ENCODE data around the gene PDZD2. TPM values are rescaled to one million over a fixed set of nuclear protein-coding genes. Genes with fewer than 3 reads are reported as not detected.

The PDZD2 gene
- total and polyA plus RNA-seq, 12 donors: 2.2 to 10.3 (median 5.0) TPM

- no peaks in the 10 kb centered on the region for H3K27me3 ChIP-seq
- peaks cover 0 to 2% of the 10 kb centered on the region in 2 donors for H3K36me3 ChIP-seq (replicated peaks in 1 of 2)
- peak; percentile 61 to 82 (median 78) for DNase-seq
- TF ChIP-seq CTCF (IDR thresholded peaks at IDR 0.05) (peak; percentile 58 to 86 (median 74)), POLR2A (IDR thresholded peaks at IDR 0.05) (no peak)
- H3K9me3 ChIP-seq (replicated peaks in 1 of 3): no peaks in the 10 kb centered on the region
- no peak overlapping the region for H3K4me3 ChIP-seq
- intact Hi-C loops (cut with DNase I): loop anchor here in 1 of 2 donors (5.0 kb wide), 1 partner anchor 266 kb away; no protein-coding TSS in a partner anchor
- no peak overlapping the region for H3K27ac ChIP-seq
- WGBS, 4 donors: 44 to 58% (median 54%) methylated on average over 18 to 20 of the region's 20 CpGs
- peaks cover 0 to 5% of the 10 kb centered on the region in 2 donors for H3K4me1 ChIP-seq (replicated peaks in 1 of 2)
Observed at GRCh38 chr5:32092938-32093812, 454.2 kb downstream of the PDZD2 start.

DNA sequence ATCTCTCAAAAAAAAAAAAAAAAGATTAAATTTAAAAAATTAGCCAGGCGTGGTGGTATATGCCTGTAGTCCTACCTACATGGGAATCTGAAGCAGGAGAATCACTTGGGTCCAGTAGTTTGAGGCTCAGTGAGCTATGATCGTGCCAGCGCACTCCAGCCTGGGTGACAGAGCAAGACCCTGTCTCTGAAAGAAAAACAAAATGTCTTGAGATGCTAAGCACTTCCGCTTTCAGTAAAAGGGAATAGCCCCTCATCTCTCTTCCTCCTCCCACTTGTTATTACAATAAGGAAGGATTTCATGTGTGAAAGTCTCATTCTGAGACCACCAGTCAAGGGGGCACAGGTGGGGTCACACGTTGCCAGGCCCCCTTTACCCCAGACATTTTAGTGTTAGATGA, 455.8 kb downstream of the PDZD2 start:
- intact Hi-C loops (cut with DNase I): loop anchor here in 1 of 2 donors (5.0 kb wide), 1 partner anchor 267 kb away; no protein-coding TSS in a partner anchor
- TF ChIP-seq POLR2A (IDR thresholded peaks at IDR 0.05) (no peak), CTCF (IDR thresholded peaks at IDR 0.05) (no peak)

GRCh38 chr5:32095261-32095671, 456.3 kb downstream of the PDZD2 start:
- 42 to 55% (median 53%) methylated on average over 7 of the region's 7 CpGs for WGBS, 4 donors
- Histone ChIP-seq H3K27ac (peak overlapping the region in 2 of 5 donors; percentile 35 to 39), H3K4me1 (replicated peaks in 1 of 2) (peaks cover 0 to 12% of the 10 kb centered on the region in 2 donors), H3K27me3 (no peaks in the 10 kb centered on the region), H3K9me3 (replicated peaks in 1 of 3) (no peaks in the 10 kb centered on the region), H3K36me3 (replicated peaks in 1 of 2) (peaks cover 0 to 13% of the 10 kb centered on the region in 2 donors), H3K4me3 (no peak overlapping the region)
- peak in 6 of 7 donors; percentile 27 to 61 (median 36) for DNase-seq
- intact Hi-C loops (cut with DNase I): no loop called here
- TF ChIP-seq CTCF (IDR thresholded peaks at IDR 0.05) (no peak), POLR2A (IDR thresholded peaks at IDR 0.05) (no peak)

More for the DNA sequence above, 455.8 kb downstream of the PDZD2 start:
- Histone ChIP-seq H3K27ac (peak overlapping the region in 2 of 5 donors; percentile 35 to 39), H3K36me3 (replicated peaks in 1 of 2) (peaks cover 0 to 13% of the 10 kb centered on the region in 2 donors), H3K4me1 (replicated peaks in 1 of 2) (peaks cover 0 to 9% of the 10 kb centered on the region in 2 donors), H3K4me3 (no peak overlapping the region), H3K9me3 (replicated peaks in 1 of 3) (no peaks in the 10 kb centered on the region), H3K27me3 (no peaks in the 10 kb centered on the region)
- WGBS, 4 donors: 76 to 95% (median 91%) methylated on average over 5 of the region's 5 CpGs
- no peak for DNase-seq

DNA sequence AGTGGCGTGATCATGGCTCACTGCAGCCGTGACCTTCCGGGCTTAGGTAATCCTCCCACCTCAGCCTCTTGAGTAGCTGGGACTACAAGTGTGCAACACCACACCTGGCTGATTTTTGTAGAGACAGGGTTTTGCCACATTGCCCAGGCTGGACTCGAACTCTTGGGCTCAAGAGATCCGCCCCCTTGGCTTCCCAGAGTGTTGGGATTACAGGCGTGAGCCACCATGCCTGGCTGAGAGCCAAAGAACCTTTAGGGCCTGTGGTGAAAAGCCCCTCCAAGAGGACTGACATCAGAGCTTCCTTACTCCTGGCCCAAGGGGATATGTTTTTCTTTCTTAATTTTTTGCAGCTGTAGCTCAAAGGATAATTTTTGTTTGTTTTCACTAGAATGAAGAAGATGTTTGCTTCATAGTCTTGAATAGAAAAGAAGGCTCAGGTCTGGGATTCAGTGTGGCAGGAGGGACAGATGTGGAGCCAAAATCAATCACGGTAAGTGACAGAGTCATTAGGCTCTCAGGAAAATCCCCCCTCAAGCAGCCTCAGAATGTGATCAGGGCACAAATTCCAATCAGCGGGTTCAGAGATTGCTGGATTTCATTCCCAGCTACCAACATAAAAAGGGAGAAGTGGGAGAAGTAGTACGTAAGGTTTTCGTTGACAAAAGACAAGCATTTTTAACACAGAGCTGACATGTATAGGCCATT, 458.1 kb downstream of the PDZD2 start:
- H3K9me3 ChIP-seq (replicated peaks in 1 of 3): no peaks in the 10 kb centered on the region
- intact Hi-C loops (cut with DNase I): no loop called here
- H3K4me1 ChIP-seq (replicated peaks in 1 of 2): peaks cover 0 to 12% of the 10 kb centered on the region in 2 donors
- peaks cover 0 to 25% of the 10 kb centered on the region in 2 donors for H3K36me3 ChIP-seq (replicated peaks in 1 of 2)
- 85 to 95% (median 94%) methylated on average over 10 of the region's 10 CpGs for WGBS, 4 donors
- H3K27me3 ChIP-seq: no peaks in the 10 kb centered on the region
- H3K27ac ChIP-seq: no peak overlapping the region
- peak in 1 of 7 donors; percentile 51 for DNase-seq
- no peak for TF ChIP-seq POLR2A (IDR thresholded peaks at IDR 0.05)
- TF ChIP-seq CTCF (IDR thresholded peaks at IDR 0.05): no peak
- no peak overlapping the region for H3K4me3 ChIP-seq
